ENCODE results near the gene DCC.
A peak's percentile ranks its signal among the peaks of the same experiment; 100 is the strongest.

The DCC gene

DNA sequence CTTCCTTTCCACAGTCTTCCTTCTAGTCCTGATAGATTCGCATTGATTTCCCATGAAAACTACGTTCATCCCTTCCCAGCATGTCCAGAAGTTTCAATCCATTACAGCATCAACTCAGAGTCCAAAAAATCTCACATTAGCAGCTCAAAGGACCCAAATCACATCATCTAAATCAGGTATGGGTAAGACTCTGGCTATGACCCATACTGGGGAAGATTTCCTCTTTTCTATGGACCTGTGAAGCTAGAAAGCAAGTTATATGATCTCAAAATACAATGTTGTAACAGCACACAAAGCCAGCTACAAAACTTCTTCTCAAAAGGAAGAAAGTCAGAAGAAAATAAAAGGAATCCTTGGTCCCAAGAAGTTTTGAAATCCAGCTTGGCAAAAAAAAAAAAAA is 5.7 kb upstream of the DCC start:
- WGBS (ENCODE audit: insufficient coverage, insufficient read length) = no CpG with 5 or more reads among the region's 2 CpGs

GRCh38 chr18:52334896-52335295 is 5.1 kb upstream of the DCC start:
- no peak overlapping the region for H3K27ac ChIP-seq (ENCODE audit: low read length)
- peaks cover 3% of the 10 kb centered on the region; the same call in 1 of the 2 replicates for H3K27me3 ChIP-seq (ENCODE audit: control insufficient read depth, insufficient read depth, low read length)
- H3K4me1 ChIP-seq (ENCODE audit: control insufficient read depth, insufficient read depth, low read length) = no peaks in the 10 kb centered on the region
- no CpG with 5 or more reads among the region's 1 CpG for WGBS (ENCODE audit: insufficient coverage, insufficient read length)
- H3K4me3 ChIP-seq (ENCODE audit: low read length) = no peak overlapping the region
- H3K36me3 ChIP-seq (ENCODE audit: control insufficient read depth, insufficient read depth, low read length) = no peaks in the 10 kb centered on the region
- no peaks in the 10 kb centered on the region for H3K9me3 ChIP-seq (ENCODE audit: control insufficient read depth, insufficient read depth, low read length)
- no peak for DNase-seq (ENCODE audit: low read depth, low spot score)

More for the DNA sequence above, 5.7 kb upstream of the DCC start:
- Histone ChIP-seq H3K27ac (ENCODE audit: low read length) (no peak overlapping the region), H3K36me3 (ENCODE audit: control insufficient read depth, insufficient read depth, low read length) (no peaks in the 10 kb centered on the region), H3K27me3 (ENCODE audit: control insufficient read depth, insufficient read depth, low read length) (peaks cover 3% of the 10 kb centered on the region; the same call in 1 of the 2 replicates), H3K9me3 (ENCODE audit: control insufficient read depth, insufficient read depth, low read length) (no peaks in the 10 kb centered on the region), H3K4me3 (ENCODE audit: low read length) (no peak overlapping the region), H3K4me1 (ENCODE audit: control insufficient read depth, insufficient read depth, low read length) (no peaks in the 10 kb centered on the region)
- DNase-seq (ENCODE audit: low read depth, low spot score) = no peak

DNA sequence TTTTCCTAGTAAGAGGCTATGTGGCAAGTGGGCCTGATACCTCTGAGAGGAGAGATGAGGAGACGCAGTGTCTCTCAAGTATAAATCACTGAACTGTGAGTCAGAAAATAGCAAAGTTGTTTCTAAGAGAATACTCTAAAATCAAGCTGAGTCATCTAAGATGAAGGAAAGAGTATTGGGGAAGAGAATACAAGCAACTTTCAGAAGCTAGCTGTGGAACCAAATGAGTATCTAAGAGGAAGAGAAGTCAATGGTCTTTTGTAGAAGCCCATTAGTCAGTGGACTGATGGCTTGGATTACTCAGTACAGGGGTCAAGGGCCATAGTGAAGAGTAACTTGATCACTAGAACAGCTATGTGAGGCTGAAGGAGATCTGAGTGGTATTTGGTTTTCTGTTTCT is 2.7 kb upstream of the DCC start:
- Histone ChIP-seq H3K36me3 (ENCODE audit: control insufficient read depth, insufficient read depth, low read length) (no peaks in the 10 kb centered on the region), H3K27me3 (ENCODE audit: control insufficient read depth, insufficient read depth, low read length) (peaks cover 22% of the 10 kb centered on the region), H3K4me1 (ENCODE audit: control insufficient read depth, insufficient read depth, low read length) (no peaks in the 10 kb centered on the region), H3K27ac (ENCODE audit: low read length) (no peak overlapping the region), H3K4me3 (ENCODE audit: low read length) (no peak overlapping the region), H3K9me3 (ENCODE audit: control insufficient read depth, insufficient read depth, low read length) (no peaks in the 10 kb centered on the region)
- DNase-seq (ENCODE audit: low read depth, low spot score) = no peak
- no CpG with 5 or more reads among the region's 1 CpG for WGBS (ENCODE audit: insufficient coverage, insufficient read length)

- no peaks in the 10 kb centered on the region for H3K9me3 ChIP-seq (ENCODE audit: control insufficient read depth, insufficient read depth, low read length)
- peaks cover 22% of the 10 kb centered on the region for H3K27me3 ChIP-seq (ENCODE audit: control insufficient read depth, insufficient read depth, low read length)
- DNase-seq (ENCODE audit: low read depth, low spot score) = no peak
- WGBS (ENCODE audit: insufficient coverage, insufficient read length) = no CpG with 5 or more reads among the region's 32 CpGs
- H3K36me3 ChIP-seq (ENCODE audit: control insufficient read depth, insufficient read depth, low read length) = no peaks in the 10 kb centered on the region
- H3K27ac ChIP-seq (ENCODE audit: low read length) = no peak overlapping the region
- H3K4me1 ChIP-seq (ENCODE audit: control insufficient read depth, insufficient read depth, low read length) = no peaks in the 10 kb centered on the region
- H3K4me3 ChIP-seq (ENCODE audit: low read length) = peak overlapping the region; percentile 40; the same call in 1 of the 2 replicates
These were observed 557 bp downstream of the DCC start for GRCh38 chr18:52340406-52341102.

DNA sequence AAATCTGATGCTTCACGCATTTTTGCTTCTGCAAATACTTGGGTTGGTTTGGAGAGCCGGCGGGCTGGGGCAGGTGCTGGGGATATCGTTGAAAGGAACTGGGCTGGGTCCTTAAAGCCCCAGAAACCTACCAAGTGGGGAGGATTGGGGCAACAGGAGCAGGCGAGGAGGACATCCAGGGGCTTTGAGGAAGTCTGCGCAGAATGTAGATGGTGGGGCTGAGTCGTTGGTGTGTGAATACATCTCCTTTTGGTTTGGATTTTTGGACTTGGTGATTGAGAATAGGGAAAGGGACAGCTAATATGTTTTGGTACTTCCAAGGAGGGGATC is 1.1 kb downstream of the DCC start:
- no peaks in the 10 kb centered on the region for H3K4me1 ChIP-seq (ENCODE audit: control insufficient read depth, insufficient read depth, low read length)
- no peak overlapping the region for H3K27ac ChIP-seq (ENCODE audit: low read length)
- H3K9me3 ChIP-seq (ENCODE audit: control insufficient read depth, insufficient read depth, low read length) = no peaks in the 10 kb centered on the region
- no peaks in the 10 kb centered on the region for H3K36me3 ChIP-seq (ENCODE audit: control insufficient read depth, insufficient read depth, low read length)
- H3K27me3 ChIP-seq (ENCODE audit: control insufficient read depth, insufficient read depth, low read length) = peaks cover 22% of the 10 kb centered on the region
- no CpG with 5 or more reads among the region's 7 CpGs for WGBS (ENCODE audit: insufficient coverage, insufficient read length)
- no peak for DNase-seq (ENCODE audit: low read depth, low spot score)
- peak overlapping the region; percentile 42; the same call in 1 of the 2 replicates for H3K4me3 ChIP-seq (ENCODE audit: low read length)

GRCh38 chr18:52341608-52342381 is 1.8 kb downstream of the DCC start:
- Histone ChIP-seq H3K4me3 (ENCODE audit: low read length) (peak overlapping the region; percentile 42; the same call in 1 of the 2 replicates), H3K27me3 (ENCODE audit: control insufficient read depth, insufficient read depth, low read length) (peaks cover 22% of the 10 kb centered on the region), H3K36me3 (ENCODE audit: control insufficient read depth, insufficient read depth, low read length) (no peaks in the 10 kb centered on the region), H3K27ac (ENCODE audit: low read length) (no peak overlapping the region), H3K4me1 (ENCODE audit: control insufficient read depth, insufficient read depth, low read length) (no peaks in the 10 kb centered on the region), H3K9me3 (ENCODE audit: control insufficient read depth, insufficient read depth, low read length) (no peaks in the 10 kb centered on the region)
- no peak for DNase-seq (ENCODE audit: low read depth, low spot score)
- WGBS (ENCODE audit: insufficient coverage, insufficient read length) = no CpG with 5 or more reads among the region's 45 CpGs

DNA sequence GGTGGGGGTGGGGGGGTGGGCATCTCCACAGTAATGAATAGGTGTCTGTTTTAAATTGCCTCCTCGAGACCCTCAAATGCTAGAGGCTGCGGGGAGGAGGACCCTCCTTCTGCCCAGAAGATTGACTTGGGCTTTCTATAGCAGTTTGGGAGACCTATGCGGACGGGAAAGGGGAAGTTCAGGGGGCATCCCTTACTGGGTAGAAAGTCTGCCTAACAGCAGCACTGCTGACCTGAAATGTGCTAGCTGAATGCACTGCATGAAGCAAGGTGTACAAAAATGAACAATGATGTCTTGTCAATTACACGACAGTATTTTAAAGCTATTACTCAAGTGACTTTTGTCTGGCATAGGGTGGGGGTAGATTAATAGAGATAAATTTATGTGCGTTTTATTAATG is 2.5 kb downstream of the DCC start:
- WGBS (ENCODE audit: insufficient coverage, insufficient read length) = no CpG with 5 or more reads among the region's 6 CpGs
- no peak for DNase-seq (ENCODE audit: low read depth, low spot score)
- no peaks in the 10 kb centered on the region for H3K9me3 ChIP-seq (ENCODE audit: control insufficient read depth, insufficient read depth, low read length)
- no peaks in the 10 kb centered on the region for H3K36me3 ChIP-seq (ENCODE audit: control insufficient read depth, insufficient read depth, low read length)
- no peak overlapping the region for H3K27ac ChIP-seq (ENCODE audit: low read length)
- H3K4me3 ChIP-seq (ENCODE audit: low read length) = no peak overlapping the region; the same call in 1 of the 2 replicates
- H3K4me1 ChIP-seq (ENCODE audit: control insufficient read depth, insufficient read depth, low read length) = no peaks in the 10 kb centered on the region
- H3K27me3 ChIP-seq (ENCODE audit: control insufficient read depth, insufficient read depth, low read length) = peaks cover 22% of the 10 kb centered on the region

DNA sequence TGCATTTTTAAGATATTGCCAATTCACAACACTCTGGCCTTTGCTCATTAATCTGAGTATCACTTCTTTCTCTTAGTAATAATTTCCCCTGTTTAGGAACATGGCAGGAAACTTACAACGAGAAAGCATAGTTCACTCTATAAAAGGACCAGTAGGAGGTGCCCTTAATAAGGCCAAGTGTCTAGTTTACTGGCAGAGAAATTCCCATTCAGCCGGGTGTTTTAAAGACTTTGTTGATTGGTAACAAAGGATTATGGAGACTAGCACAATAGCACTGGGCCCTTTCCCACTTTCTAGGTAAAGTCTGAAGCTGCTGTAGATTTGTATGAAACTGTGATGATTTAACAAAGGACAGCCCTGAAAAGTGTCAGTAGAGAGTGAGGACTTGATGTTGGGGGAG is 3.1 kb downstream of the DCC start:
- no peak overlapping the region for H3K27ac ChIP-seq (ENCODE audit: low read length)

DNA sequence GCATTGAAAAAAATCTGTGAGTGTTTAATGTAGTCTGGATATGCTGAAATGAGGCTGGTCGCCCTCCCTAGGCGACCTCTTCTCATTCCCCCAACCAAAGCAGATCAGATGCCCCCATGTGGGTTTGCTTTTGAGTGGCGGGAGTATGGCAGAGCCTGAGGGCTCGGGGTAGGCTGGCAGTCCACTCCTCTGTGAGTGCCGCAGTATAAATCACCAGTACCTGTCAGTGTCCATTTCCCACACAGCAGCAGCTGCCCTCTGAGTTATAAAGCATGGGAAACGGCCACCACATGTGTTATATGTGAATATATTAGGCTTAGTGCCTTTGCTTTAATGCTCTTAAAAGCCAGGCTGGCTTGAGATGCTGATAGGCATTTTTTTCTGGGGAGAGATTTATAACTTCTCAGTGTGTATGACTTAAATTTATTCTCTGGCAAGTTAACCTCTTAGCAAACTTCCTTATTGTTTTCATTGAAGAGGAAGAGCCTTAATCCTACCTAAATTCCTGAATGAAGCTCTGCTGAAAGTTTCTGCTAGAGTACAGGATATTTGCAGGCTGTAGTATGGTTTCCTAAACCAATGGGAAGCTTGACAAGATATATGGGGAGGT is 3.8 kb downstream of the DCC start:
- Histone ChIP-seq H3K36me3 (ENCODE audit: control insufficient read depth, insufficient read depth, low read length) (no peaks in the 10 kb centered on the region), H3K4me3 (ENCODE audit: low read length) (no peak overlapping the region), H3K9me3 (ENCODE audit: control insufficient read depth, insufficient read depth, low read length) (no peaks in the 10 kb centered on the region), H3K4me1 (ENCODE audit: control insufficient read depth, insufficient read depth, low read length) (no peaks in the 10 kb centered on the region), H3K27ac (ENCODE audit: low read length) (no peak overlapping the region), H3K27me3 (ENCODE audit: control insufficient read depth, insufficient read depth, low read length) (peaks cover 22% of the 10 kb centered on the region)
- WGBS (ENCODE audit: insufficient coverage, insufficient read length) = no CpG with 5 or more reads among the region's 6 CpGs
- DNase-seq (ENCODE audit: low read depth, low spot score) = no peak

More for the DNA sequence above, 3.1 kb downstream of the DCC start:
- WGBS (ENCODE audit: insufficient coverage, insufficient read length) = no CpG with 5 or more reads among the region's 2 CpGs
- H3K9me3 ChIP-seq (ENCODE audit: control insufficient read depth, insufficient read depth, low read length) = no peaks in the 10 kb centered on the region
- DNase-seq (ENCODE audit: low read depth, low spot score) = no peak
- H3K36me3 ChIP-seq (ENCODE audit: control insufficient read depth, insufficient read depth, low read length) = no peaks in the 10 kb centered on the region
- H3K4me3 ChIP-seq (ENCODE audit: low read length) = no peak overlapping the region
- peaks cover 22% of the 10 kb centered on the region for H3K27me3 ChIP-seq (ENCODE audit: control insufficient read depth, insufficient read depth, low read length)
- no peaks in the 10 kb centered on the region for H3K4me1 ChIP-seq (ENCODE audit: control insufficient read depth, insufficient read depth, low read length)

GRCh38 chr18:52344881-52345280 is 4.9 kb downstream of the DCC start:
- Histone ChIP-seq H3K9me3 (ENCODE audit: control insufficient read depth, insufficient read depth, low read length) (no peaks in the 10 kb centered on the region), H3K27ac (ENCODE audit: low read length) (no peak overlapping the region), H3K4me1 (ENCODE audit: control insufficient read depth, insufficient read depth, low read length) (no peaks in the 10 kb centered on the region), H3K27me3 (ENCODE audit: control insufficient read depth, insufficient read depth, low read length) (peaks cover 19% of the 10 kb centered on the region), H3K36me3 (ENCODE audit: control insufficient read depth, insufficient read depth, low read length) (no peaks in the 10 kb centered on the region), H3K4me3 (ENCODE audit: low read length) (no peak overlapping the region)
- no peak for DNase-seq (ENCODE audit: low read depth, low spot score)
